ENCODE results near the gene TCF7. TPM values are rescaled to one million over a fixed set of nuclear protein-coding genes. Genes with fewer than 3 reads are reported as not detected.

TCF7 gene
- total RNA-seq, 3 donors from 2014 or later = 1.9 to 6.8 (median 4.4) TPM

GRCh38 chr5:134125039-134126015 is 10.8 kb downstream of the TCF7 start:
- intact Hi-C loops (cut with DNase I, micrococcal nuclease) = no loop called here
- TF ChIP-seq CTCF (IDR thresholded peaks at IDR 0.05) = no peak
- no peaks in the 10 kb centered on the region for H3K36me3 ChIP-seq (ENCODE audit: low read depth)
- H3K4me3 ChIP-seq = no peak overlapping the region
- no peak for DNase-seq
- no peak for ATAC-seq
- H3K4me1 ChIP-seq (ENCODE audit: low read depth) = no peaks in the 10 kb centered on the region
- H3K9me3 ChIP-seq = no peaks in the 10 kb centered on the region

- no peaks in the 10 kb centered on the region for H3K9me3 ChIP-seq
- ATAC-seq = no peak
- H3K36me3 ChIP-seq (ENCODE audit: low read depth) = no peaks in the 10 kb centered on the region
- no peak for TF ChIP-seq CTCF (IDR thresholded peaks at IDR 0.05)
- H3K4me1 ChIP-seq (ENCODE audit: low read depth) = no peaks in the 10 kb centered on the region
- H3K4me3 ChIP-seq = no peak overlapping the region
- DNase-seq = peak in 2 of 3 donors; percentile 12 to 49
- intact Hi-C loops (cut with DNase I, micrococcal nuclease) = no loop called here
Observed at GRCh38 chr5:134127376-134127861, 12.9 kb downstream of the TCF7 start.

GRCh38 chr5:134127988-134128647 is 13.6 kb downstream of the TCF7 start:
- no peaks in the 10 kb centered on the region for H3K4me1 ChIP-seq (ENCODE audit: low read depth)
- H3K9me3 ChIP-seq = no peaks in the 10 kb centered on the region
- ATAC-seq = no peak
- H3K4me3 ChIP-seq = no peak overlapping the region
- intact Hi-C loops (cut with DNase I, micrococcal nuclease) = no loop called here
- no peaks in the 10 kb centered on the region for H3K36me3 ChIP-seq (ENCODE audit: low read depth)
- peak in 2 of 3 donors; percentile 23 to 46 for DNase-seq
- no peak for TF ChIP-seq CTCF (IDR thresholded peaks at IDR 0.05)

GRCh38 chr5:134128648-134128995 is 14.1 kb downstream of the TCF7 start:
- H3K9me3 ChIP-seq = no peaks in the 10 kb centered on the region
- intact Hi-C loops (cut with DNase I, micrococcal nuclease) = no loop called here
- DNase-seq (peak in 2 of 3 donors; percentile 16 to 43), ATAC-seq (no peak)
- TF ChIP-seq CTCF (IDR thresholded peaks at IDR 0.05) = no peak
- H3K36me3 ChIP-seq (ENCODE audit: low read depth) = no peaks in the 10 kb centered on the region
- no peaks in the 10 kb centered on the region for H3K4me1 ChIP-seq (ENCODE audit: low read depth)
- H3K4me3 ChIP-seq = no peak overlapping the region

- no peak for TF ChIP-seq CTCF (IDR thresholded peaks at IDR 0.05)
- intact Hi-C loops (cut with DNase I, micrococcal nuclease) = no loop called here
- no peaks in the 10 kb centered on the region for H3K9me3 ChIP-seq
- ATAC-seq (peak; percentile 5), DNase-seq (peak in 2 of 3 donors; percentile 30 to 52)
- H3K4me3 ChIP-seq = no peak overlapping the region
- no peaks in the 10 kb centered on the region for H3K36me3 ChIP-seq (ENCODE audit: low read depth)
- no peaks in the 10 kb centered on the region for H3K4me1 ChIP-seq (ENCODE audit: low read depth)
Observed at GRCh38 chr5:134129411-134130238, 15.1 kb downstream of the TCF7 start.

Measured in mucosa of descending colon (tissue), 3 donors.